AG20443 (cell line): ENCODE measurements around the gene CEP128.

ENCODE experiments used
- DNase-seq: peaks from one replicate; pipeline ENCODE4 v3.0.0; 2012; ENCODE audit warnings: low spot score, mixed read lengths

Gene CEP128

GRCh38 chr14:80477388-80478160, 464.0 kb downstream of the CEP128 start:
- no peak for DNase-seq

- DNase-seq: peak; percentile 45
Measured at GRCh38 chr14:80475074-80475473, 466.5 kb downstream of the CEP128 start.

- no peak for DNase-seq
Measured at GRCh38 chr14:80468331-80469122, 473.0 kb downstream of the CEP128 start.

- no peak for DNase-seq
Measured at GRCh38 chr14:80465546-80466220, 475.9 kb downstream of the CEP128 start.

- no peak for DNase-seq
Measured at GRCh38 chr14:80464531-80465149, 476.9 kb downstream of the CEP128 start.

- peak; percentile 41 for DNase-seq
Measured at GRCh38 chr14:80456209-80456608, 485.3 kb downstream of the CEP128 start.

GRCh38 chr14:80455031-80455430, 486.5 kb downstream of the CEP128 start:
- no peak for DNase-seq

- no peak for DNase-seq
Measured at GRCh38 chr14:80448267-80448666, 493.3 kb downstream of the CEP128 start.

GRCh38 chr14:80447392-80447791, 494.1 kb downstream of the CEP128 start:
- DNase-seq: peak; percentile 11
